Subcutaneous adipose tissue (tissue), 4 donors: ENCODE results near the gene PDC. TPM values are rescaled to one million over a fixed set of nuclear protein-coding genes. Genes with fewer than 3 reads are reported as not detected.

ENCODE experiments used
- CTCF ChIP-seq: fragments of 450-650 bp; IDR thresholded peaks from one replicate; pipeline ENCODE4 v1.5.1; 2016; ENCODE audit warnings: low read depth, mild to moderate bottlenecking, control low read depth, antibody characterized with exemption, moderate library complexity
- total RNA-seq, 4 donors: library from RNA; depleted of rRNA; stranded (reverse); fragments of >200 nt; gene quantifications; one replicate each; pipeline ENCODE4 v1.1.0, GENCODE V29; 2016

The PDC gene
- total RNA-seq, 4 donors from 2014 or later, result not detected

GRCh38 chr1:186497651-186498050 is 36.7 kb upstream of the PDC start:
- TF ChIP-seq CTCF, result no peak

GRCh38 chr1:186496171-186496851 is 35.4 kb upstream of the PDC start:
- no peak for TF ChIP-seq CTCF

- no peak for TF ChIP-seq CTCF
Observed at GRCh38 chr1:186494832-186495271, 33.9 kb upstream of the PDC start.

GRCh38 chr1:186492531-186493291 is 31.8 kb upstream of the PDC start:
- no peak for TF ChIP-seq CTCF

- TF ChIP-seq CTCF, result no peak
Observed at GRCh38 chr1:186491336-186491735, 30.4 kb upstream of the PDC start.

GRCh38 chr1:186487163-186487562 is 26.2 kb upstream of the PDC start:
- TF ChIP-seq CTCF, result no peak

GRCh38 chr1:186486061-186486460 is 25.1 kb upstream of the PDC start:
- TF ChIP-seq CTCF, result no peak
